Measurements from ENCODE around the gene ABCC8.

The ABCC8 gene

GRCh38 chr11:17507773-17508172 lies 31.1 kb upstream of the ABCC8 start:
- FAIRE-seq (no peak), DNase-seq (ENCODE audit: insufficient read length, low spot score) (no peak)
- no peak for TF ChIP-seq SPI1 (IDR thresholded peaks at IDR 0.05; ENCODE audit: low read depth, low read length)
- TF ChIP-seq PAX5 (IDR thresholded peaks at IDR 0.05; ENCODE audit: insufficient read depth, low read length, severe bottlenecking), result no peak

GRCh38 chr11:17506942-17507341 lies 30.3 kb upstream of the ABCC8 start:
- TF ChIP-seq POU2F2 (IDR thresholded peaks at IDR 0.05; ENCODE audit: low read depth, low read length) (no peak), TAF1 (IDR thresholded peaks at IDR 0.05; ENCODE audit: low read depth, low read length) (no peak), POLR2AphosphoS5 (IDR thresholded peaks at IDR 0.05; ENCODE audit: low read depth, low read length) (no peak), POLR2A (IDR thresholded peaks at IDR 0.05; ENCODE audit: low read depth, low read length) (no peak), PAX5 (IDR thresholded peaks at IDR 0.05; ENCODE audit: insufficient read depth, low read length, severe bottlenecking) (no peak), SPI1 (IDR thresholded peaks at IDR 0.05; ENCODE audit: low read depth, low read length) (no peak; the same call in 1 of the 2 replicates)
- peak; percentile 55 for FAIRE-seq
- DNase-seq (ENCODE audit: insufficient read length, low spot score), result peak; percentile 37

GRCh38 chr11:17506314-17506713 lies 29.7 kb upstream of the ABCC8 start:
- FAIRE-seq (no peak), DNase-seq (ENCODE audit: insufficient read length, low spot score) (no peak)
- no peak for TF ChIP-seq POLR2A (IDR thresholded peaks at IDR 0.05; ENCODE audit: low read depth, low read length)

- FAIRE-seq, result no peak
- no peak for TF ChIP-seq POLR2A (IDR thresholded peaks at IDR 0.05; ENCODE audit: low read depth, low read length)
- TF ChIP-seq TAF1 (IDR thresholded peaks at IDR 0.05; ENCODE audit: low read depth, low read length), result no peak
- no peak for TF ChIP-seq SPI1 (IDR thresholded peaks at IDR 0.05; ENCODE audit: low read depth, low read length)
- TF ChIP-seq POLR2AphosphoS5 (IDR thresholded peaks at IDR 0.05; ENCODE audit: low read depth, low read length), result no peak
- no peak for TF ChIP-seq PAX5 (IDR thresholded peaks at IDR 0.05; ENCODE audit: insufficient read depth, low read length, severe bottlenecking)
- TF ChIP-seq POU2F2 (IDR thresholded peaks at IDR 0.05; ENCODE audit: low read depth, low read length), result no peak
- no peak for DNase-seq (ENCODE audit: insufficient read length, low spot score)
Observed at GRCh38 chr11:17505146-17505545, 28.5 kb upstream of the ABCC8 start.

GRCh38 chr11:17504330-17505107 lies 27.9 kb upstream of the ABCC8 start:
- DNase-seq (ENCODE audit: insufficient read length, low spot score), result peak; percentile 71
- TF ChIP-seq TAF1 (IDR thresholded peaks at IDR 0.05; ENCODE audit: low read depth, low read length) (no peak), POLR2AphosphoS5 (IDR thresholded peaks at IDR 0.05; ENCODE audit: low read depth, low read length) (no peak), SPI1 (IDR thresholded peaks at IDR 0.05; ENCODE audit: low read depth, low read length) (no peak), POU2F2 (IDR thresholded peaks at IDR 0.05; ENCODE audit: low read depth, low read length) (no peak), PAX5 (IDR thresholded peaks at IDR 0.05; ENCODE audit: insufficient read depth, low read length, severe bottlenecking) (no peak), POLR2A (IDR thresholded peaks at IDR 0.05; ENCODE audit: low read depth, low read length) (no peak)
- FAIRE-seq, result peak; percentile 90

- TF ChIP-seq SPI1 (IDR thresholded peaks at IDR 0.05; ENCODE audit: low read depth, low read length) (no peak), PAX5 (IDR thresholded peaks at IDR 0.05; ENCODE audit: insufficient read depth, low read length, severe bottlenecking) (no peak), POU2F2 (IDR thresholded peaks at IDR 0.05; ENCODE audit: low read depth, low read length) (no peak)
- FAIRE-seq (no peak), DNase-seq (ENCODE audit: insufficient read length, low spot score) (no peak)
Observed at GRCh38 chr11:17502630-17503029, 26.0 kb upstream of the ABCC8 start.

GRCh38 chr11:17500673-17501072 lies 24.0 kb upstream of the ABCC8 start:
- no peak for TF ChIP-seq POLR2A (IDR thresholded peaks at IDR 0.05; ENCODE audit: low read depth, low read length)
- no peak for TF ChIP-seq POU2F2 (IDR thresholded peaks at IDR 0.05; ENCODE audit: low read depth, low read length)
- TF ChIP-seq POLR2AphosphoS5 (IDR thresholded peaks at IDR 0.05; ENCODE audit: low read depth, low read length), result no peak
- TF ChIP-seq SPI1 (IDR thresholded peaks at IDR 0.05; ENCODE audit: low read depth, low read length), result no peak
- TF ChIP-seq PAX5 (IDR thresholded peaks at IDR 0.05; ENCODE audit: insufficient read depth, low read length, severe bottlenecking), result no peak
- no peak for TF ChIP-seq TAF1 (IDR thresholded peaks at IDR 0.05; ENCODE audit: low read depth, low read length)
- no peak for FAIRE-seq

GRCh38 chr11:17498475-17498874 lies 21.8 kb upstream of the ABCC8 start:
- FAIRE-seq, result no peak
- TF ChIP-seq SPI1 (IDR thresholded peaks at IDR 0.05; ENCODE audit: low read depth, low read length) (no peak), POU2F2 (IDR thresholded peaks at IDR 0.05; ENCODE audit: low read depth, low read length) (no peak), POLR2A (IDR thresholded peaks at IDR 0.05; ENCODE audit: low read depth, low read length) (no peak)
- DNase-seq (ENCODE audit: insufficient read length, low spot score), result no peak

More at GRCh38 chr11:17500673-17501072, 24.0 kb upstream of the ABCC8 start:
- DNase-seq (ENCODE audit: insufficient read length, low spot score), result no peak

- TF ChIP-seq TAF1 (IDR thresholded peaks at IDR 0.05; ENCODE audit: low read depth, low read length) (no peak), POLR2A (IDR thresholded peaks at IDR 0.05; ENCODE audit: low read depth, low read length) (no peak), POU2F2 (IDR thresholded peaks at IDR 0.05; ENCODE audit: low read depth, low read length) (no peak), POLR2AphosphoS5 (IDR thresholded peaks at IDR 0.05; ENCODE audit: low read depth, low read length) (no peak), PAX5 (IDR thresholded peaks at IDR 0.05; ENCODE audit: insufficient read depth, low read length, severe bottlenecking) (no peak), SPI1 (IDR thresholded peaks at IDR 0.05; ENCODE audit: low read depth, low read length) (no peak)
- no peak for FAIRE-seq
- no peak for DNase-seq (ENCODE audit: insufficient read length, low spot score)
Observed at GRCh38 chr11:17498058-17498457, 21.4 kb upstream of the ABCC8 start.

GRCh38 chr11:17496406-17496805 lies 19.8 kb upstream of the ABCC8 start:
- TF ChIP-seq POU2F2 (IDR thresholded peaks at IDR 0.05; ENCODE audit: low read depth, low read length) (no peak), POLR2AphosphoS5 (IDR thresholded peaks at IDR 0.05; ENCODE audit: low read depth, low read length) (no peak), POLR2A (IDR thresholded peaks at IDR 0.05; ENCODE audit: low read depth, low read length) (no peak), PAX5 (IDR thresholded peaks at IDR 0.05; ENCODE audit: insufficient read depth, low read length, severe bottlenecking) (no peak), TAF1 (IDR thresholded peaks at IDR 0.05; ENCODE audit: low read depth, low read length) (no peak), SPI1 (IDR thresholded peaks at IDR 0.05; ENCODE audit: low read depth, low read length) (no peak)
- no peak for FAIRE-seq
- DNase-seq (ENCODE audit: insufficient read length, low spot score), result no peak
